GM18873 (cell line): ENCODE data around the gene PRMT1.
"Not testable (repeated sequence)": the region's sequence is repeated elsewhere in the genome, so short reads cannot be mapped to it uniquely, and the experiment has no call there.

ENCODE experiments used
- ATAC-seq: cut with Tn5 transposase; IDR thresholded peaks from one replicate; pipeline ENCODE4 v1.9.1; 2021; ENCODE audit warnings: mild to moderate bottlenecking, moderate library complexity, moderate number of reproducible peaks; ENCODE audit not compliant: unreplicated experiment, low FRiP score

Gene PRMT1

DNA sequence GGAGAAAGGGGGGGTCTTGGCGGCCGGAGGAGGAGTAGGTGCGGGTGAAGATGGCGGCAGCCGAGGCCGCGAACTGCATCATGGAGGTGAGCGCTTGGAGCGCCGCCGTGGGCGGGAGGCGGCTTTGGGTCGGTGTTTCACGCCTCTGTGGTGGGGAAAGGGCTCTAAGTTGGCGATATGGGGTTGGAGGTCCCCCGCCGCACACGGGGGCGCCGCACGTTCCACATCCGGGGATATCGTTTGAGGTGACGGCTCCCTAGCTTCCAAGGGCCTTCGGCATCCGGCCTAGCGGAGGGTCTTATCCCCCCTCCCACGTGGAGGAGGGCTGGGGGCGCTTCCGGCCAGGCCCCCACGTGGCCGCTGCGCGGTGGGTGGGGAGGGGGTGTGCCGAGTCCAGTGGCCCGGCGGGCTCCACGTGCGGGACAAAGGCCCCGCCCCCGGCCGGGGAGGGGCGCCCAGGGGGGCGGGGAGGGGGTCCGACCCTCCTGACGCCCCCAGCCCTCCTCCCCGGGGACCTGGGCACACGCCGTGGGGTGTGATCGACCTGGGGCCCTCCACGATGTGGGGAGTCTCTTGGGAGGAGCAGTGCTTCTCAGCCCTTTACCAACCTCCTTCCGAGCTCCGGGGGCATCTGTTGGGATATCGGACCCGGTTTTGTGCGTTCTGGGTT lies at the start of gene PRMT1:
TSS of gene PRMT1 (plus strand) at position 41 of the 670 bp plus-strand sequence. CDS start at position 51, 10 bp downstream.
- ATAC-seq: no peak

DNA sequence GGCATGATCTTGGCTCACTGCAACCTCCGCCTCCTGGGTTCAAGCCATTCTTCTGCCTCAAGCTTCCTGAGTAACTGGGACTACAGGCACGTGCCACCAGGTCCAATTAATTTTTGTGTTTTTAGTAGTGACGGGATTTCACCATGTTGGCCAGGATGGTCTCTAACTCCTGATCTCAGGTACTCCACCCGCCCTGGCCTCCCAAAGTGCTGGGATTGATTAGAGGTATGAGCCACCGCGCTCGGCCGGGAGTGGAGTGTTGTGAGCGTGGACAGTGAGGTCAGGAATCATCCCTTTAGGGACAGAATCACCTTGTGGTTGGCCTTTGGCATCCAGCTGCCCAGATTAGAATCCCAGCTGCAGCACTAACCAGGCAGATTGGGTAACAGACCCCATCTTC lies 47.4 kb upstream of the PRMT1 start:
- ATAC-seq: no peak

DNA sequence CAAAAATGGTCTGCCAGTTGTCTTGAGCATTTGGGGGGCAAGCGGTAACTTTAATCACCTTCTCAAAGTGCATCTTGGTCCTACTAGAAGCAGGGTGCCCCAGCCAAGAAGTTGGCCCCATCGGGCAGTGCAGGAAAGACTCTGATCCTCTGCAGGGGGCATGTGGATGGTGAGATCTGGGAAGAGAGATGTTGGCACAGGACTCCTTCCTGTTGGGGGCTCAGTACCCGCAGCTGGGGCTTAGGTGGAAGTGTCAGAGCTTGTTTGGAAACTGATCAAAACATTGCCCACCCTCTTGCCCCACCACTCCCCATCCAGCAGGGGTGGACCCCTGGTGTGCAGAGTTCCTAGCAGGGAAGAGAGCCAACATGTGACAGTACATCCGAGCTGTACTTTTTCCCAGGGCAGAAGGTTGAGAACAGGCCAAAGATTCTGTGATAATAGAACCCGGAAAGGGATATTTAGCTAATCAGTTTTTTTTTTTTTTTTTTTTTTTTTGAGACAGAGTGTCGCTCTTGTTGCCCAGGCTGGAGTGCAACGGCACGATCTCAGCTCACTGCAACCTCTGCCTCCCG lies 46.0 kb upstream of the PRMT1 start:
- no peak for ATAC-seq

DNA sequence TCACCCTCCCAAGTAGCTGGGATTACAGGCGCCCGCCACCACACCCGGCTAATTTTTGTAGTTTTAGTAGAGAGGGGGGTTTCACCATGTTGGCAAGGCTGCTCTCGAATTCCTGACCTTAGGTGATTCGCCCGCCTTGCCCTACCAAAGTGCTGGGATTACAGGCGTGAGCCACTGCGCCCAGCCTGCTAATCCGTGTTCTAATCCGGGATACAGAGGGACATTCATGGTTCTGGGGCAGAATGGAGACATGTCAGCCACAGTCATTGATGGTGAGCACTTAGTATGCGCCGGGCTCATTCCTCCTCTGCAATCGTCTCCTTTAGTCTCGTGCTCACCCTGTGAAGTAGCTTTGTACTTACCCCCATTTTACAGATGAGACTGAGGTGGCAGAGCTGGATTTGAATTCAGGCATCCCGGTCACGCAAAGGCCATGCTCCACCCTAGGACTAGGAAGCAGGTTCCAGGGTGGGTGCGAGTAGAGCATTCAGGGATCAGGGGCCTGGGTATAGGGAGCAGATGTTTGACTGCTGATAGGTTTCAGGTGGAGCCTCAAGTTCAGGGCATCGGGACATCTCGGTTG lies 45.4 kb upstream of the PRMT1 start:
- no peak for ATAC-seq

DNA sequence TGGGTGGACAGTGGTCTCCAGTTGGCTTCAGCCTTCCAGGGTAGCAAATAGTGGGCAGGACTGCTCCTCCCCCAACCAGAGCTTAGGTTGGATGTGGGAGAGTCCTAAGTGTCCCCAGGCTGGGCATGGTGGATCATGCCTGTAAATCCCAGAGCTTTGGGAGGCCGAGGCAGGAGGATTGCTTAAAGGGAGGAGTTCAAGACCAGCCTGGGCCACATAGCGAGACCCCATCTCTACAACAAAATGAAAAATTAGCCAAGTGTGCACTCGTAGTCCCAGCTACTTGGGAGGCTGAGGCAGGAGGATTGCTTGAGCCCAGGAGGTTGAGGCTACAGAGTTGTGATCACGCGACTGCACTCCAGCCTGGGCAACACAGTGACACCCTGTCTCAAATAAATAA lies 44.5 kb upstream of the PRMT1 start:
- no peak for ATAC-seq

DNA sequence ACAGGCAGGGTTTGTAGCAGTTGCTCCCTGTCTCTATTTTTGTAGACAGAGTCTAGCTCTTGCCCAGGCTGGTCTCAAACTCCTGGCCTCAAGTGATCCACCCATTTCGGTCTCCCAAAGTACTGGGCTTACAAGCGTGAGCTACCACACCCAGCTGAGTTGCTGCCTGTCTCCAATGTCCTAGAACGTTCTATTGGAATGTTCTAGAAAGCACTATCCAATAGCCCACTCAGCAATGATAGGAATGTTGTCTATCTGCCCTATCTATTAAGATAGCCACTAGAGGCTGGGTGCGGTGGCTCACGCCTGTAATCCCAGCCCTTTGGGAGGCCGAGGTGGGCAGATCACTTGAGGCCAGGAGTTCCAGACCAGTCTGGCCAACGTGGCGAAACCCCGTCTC lies 43.8 kb upstream of the PRMT1 start:
- ATAC-seq: not testable (repeated sequence)

DNA sequence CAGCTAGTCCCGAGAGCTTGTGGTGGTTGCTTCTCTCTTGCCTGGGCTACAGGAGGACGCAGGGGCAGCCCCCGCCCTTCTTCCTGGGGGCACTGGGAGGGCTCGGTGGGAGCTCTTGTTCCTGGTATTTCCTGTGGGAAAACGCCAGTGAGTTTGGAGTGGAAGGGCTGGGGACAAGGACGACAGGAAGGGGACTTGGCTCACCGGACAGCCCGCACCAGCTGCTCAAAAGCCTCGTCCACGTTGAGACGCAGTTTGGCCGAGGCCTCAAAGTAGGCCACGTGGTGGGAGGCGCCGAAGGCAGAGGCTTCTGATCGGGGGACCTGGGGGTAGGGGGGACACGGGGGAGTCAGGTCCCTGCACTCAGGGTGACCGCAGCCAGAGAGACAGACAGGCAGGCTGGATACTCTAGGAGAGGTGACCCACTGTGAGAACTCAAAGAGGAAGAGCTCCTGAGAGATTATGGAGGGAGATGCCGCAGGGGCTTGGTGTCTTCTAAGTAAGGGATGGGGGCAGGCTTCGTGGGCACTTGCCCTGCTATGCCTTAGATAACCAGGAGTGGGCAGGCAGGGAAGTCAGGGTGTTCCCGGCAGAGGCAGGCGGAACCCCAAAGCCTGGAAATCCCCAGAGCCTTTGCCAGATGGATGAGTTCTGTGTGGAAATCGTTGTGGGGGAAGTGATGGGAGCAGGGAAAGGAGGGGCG lies 41.4 kb upstream of the PRMT1 start:
- no peak for ATAC-seq

DNA sequence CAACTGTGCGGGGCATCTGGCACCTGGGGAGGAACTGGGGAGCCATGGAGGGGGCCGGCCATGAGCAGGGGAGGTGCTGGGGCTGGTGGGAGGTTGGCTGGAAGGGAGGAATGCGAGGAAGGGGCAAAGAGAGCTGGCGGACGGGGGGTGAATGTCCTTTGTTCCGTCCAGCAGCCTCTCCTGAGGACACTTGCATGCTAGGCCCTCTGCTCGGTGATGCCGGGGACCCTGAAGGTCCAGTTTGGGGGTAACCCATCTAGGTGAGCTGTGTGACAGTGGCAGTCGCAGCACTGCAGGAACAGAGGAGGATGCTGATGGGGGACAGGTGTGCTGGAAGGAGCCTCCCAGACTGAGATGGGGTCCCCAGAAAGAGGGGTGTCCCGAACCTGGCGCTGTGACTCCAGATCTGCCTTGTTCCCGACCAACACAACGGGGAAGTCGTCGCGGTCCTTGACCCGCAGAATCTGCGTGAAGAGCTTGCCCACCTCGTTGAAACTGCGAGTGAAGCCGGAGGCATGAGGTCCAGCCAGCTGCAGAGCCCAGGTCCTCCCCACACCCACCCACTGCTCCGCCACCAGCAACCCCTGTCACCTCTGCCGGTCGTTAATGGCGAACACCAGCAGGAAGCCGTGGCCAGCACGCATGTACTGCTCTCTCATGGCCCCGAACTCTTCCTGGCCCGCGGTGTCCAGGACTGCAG lies 40.7 kb upstream of the PRMT1 start:
- ATAC-seq: no peak

DNA sequence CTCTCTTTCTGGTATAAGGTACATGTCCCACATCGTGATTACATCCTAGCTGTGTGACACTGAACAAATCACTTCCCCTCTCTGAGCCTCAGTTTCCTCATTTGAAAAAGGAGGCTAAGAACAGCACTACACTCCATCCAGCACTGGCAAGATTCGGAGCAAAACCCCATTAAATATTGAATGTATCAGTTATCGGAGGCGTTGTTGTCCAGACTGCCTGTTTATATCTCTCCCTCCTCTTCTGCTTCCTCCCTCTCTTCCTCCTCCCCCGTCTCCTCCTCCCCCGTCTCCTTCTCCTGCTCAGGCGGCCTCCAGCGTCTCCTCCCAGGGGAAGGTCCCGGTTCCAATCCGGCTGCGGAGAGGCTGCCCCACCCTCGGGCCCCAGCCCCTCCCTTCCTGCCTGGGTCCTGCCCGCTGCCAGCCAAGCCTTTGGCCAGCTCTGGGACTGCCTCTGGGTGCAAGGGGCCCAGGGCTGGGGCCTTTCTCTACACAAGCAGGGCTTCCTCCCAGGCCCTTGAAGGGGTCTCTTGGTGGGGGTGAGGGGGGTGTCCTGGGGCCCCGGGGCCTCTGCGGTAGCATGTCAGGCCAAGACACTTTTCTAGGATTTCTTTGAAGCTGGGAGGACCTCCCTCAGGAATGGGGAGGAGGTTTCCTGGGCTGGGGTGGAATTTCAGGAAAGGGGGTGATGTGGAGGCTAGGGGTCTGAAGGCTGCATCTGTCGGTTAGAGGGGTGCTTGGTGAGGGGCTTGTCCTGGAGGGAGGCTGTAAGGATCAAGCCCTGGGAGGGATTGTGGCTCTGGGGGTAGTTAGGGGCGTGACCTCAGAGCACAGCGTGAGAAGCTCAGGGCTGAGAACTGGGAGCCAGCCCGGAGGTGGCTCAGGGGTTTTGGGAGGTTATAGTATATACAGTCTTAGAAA lies 39.0 kb upstream of the PRMT1 start:
- ATAC-seq: no peak

DNA sequence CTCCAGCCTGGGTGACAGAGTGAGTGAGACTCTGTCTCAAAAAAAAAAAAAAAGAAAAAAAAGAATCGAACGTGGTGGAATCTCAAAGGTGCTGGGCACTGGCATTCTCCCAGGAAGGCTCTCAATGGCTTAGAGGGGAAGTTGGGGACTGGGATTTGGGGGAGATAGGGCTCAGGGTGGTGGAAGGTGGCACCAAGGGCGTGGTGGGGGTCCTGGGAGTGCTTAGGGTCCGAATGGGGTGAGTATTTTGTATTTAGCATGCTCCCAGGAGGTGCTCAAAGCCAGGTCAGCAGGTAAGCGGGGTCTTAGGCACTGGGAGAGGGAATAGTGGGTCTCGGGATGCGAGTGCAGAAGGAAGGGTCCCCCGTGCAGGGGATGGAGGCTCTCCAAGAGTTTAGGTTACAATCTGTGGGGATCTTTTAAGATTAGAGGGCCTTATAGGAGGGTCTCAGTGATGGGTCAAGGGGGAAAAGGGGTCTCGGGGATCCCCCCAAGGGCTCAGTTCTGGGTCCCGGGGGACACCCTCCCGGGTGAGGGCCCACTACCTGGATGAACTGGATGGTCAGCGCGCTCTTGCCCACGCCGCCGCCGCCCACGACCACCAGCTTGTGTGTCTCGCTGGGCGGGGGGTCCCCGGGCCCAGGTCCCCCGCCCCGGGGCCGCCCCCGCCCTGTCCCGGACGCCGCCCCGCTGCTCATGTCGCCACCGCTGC lies 37.5 kb upstream of the PRMT1 start:
- no peak for ATAC-seq

DNA sequence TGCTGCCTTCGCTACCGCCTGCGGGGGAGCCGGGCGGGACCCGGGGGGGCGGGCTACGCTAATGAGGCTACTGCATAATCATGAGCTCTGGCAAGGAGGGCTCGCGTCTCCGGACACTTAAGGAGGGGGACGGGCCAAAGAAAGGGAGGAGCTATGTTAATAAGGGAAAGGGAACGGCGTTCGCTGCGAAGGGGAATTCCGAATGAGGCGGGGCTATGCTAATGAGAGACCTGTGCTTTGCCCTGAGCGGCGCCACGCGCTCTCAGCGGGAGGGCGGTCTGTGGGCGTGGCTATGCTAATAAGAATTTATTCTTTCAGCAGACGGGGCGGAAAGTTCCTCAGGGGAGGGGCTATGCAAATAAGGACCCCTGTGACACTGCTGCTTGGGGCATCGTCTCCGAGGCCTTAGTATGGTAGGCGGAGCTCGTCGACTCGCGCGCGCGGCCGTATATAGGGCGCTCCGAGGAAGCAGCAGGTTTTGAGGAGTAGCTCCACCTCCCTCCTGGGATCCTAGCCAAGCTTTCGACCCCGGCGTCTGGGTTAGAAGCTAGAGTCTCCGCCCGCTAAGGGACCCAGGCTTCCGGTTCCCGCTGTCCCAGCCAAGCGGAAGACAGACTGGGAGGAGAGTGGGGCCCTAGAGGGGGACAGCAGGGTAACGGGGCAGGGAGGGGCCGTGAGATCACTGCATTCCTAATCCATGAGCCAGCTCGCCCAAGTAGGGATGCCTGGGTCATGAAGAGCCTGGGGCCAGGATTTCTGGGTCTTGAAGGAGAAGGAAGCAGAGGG lies 36.8 kb upstream of the PRMT1 start, which contains the start of gene RRAS:
TSS of gene RRAS (minus strand) at position 31 of the 786 bp plus-strand sequence. CDS start 45 bp downstream, outside the sequence.
- peak; percentile 65 for ATAC-seq

DNA sequence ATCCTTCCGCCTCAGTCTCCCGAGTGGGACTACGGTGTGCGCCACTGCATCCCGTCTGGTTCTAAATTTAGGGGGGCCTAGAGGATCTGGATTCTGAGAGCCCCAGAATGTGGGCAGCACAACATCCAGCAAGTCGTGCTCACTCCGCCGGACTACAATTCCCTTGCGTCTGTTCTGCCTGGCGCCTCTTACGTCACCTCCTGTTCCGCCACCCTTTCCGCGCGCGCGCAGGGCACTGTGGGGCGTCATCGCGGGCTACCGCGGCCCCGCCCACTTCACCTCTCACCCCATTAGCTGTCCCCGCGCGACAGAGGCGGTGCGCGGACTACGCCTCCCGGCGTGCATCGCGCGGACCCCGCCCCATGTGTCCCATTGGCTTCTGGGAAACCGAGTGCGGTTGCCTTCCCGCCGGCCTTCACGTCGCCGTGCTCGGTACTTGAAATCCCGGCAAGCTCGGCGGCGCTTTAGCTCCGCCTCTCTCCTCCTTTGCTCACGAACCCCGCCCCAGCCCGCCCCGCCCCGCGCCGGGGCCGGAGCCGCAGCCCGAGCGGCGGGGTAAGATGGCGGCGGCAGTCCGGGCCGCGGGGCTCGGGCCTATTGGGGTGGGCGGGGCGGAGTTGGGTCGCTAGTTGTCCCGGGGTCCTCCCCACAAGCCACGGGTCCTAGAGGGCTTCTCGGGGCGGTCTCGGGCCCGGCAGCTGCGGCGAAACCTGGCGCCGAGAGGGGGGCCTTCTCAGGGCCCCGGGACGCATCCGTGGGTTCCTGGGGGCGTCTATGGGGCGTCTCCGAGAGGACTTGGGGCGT lies 35.2 kb upstream of the PRMT1 start, which contains the start of gene SCAF1:
TSS of gene SCAF1 (plus strand) at position 522 of the 804 bp plus-strand sequence. CDS start 2,818 bp downstream, outside the sequence.
- peak; percentile 50 for ATAC-seq

DNA sequence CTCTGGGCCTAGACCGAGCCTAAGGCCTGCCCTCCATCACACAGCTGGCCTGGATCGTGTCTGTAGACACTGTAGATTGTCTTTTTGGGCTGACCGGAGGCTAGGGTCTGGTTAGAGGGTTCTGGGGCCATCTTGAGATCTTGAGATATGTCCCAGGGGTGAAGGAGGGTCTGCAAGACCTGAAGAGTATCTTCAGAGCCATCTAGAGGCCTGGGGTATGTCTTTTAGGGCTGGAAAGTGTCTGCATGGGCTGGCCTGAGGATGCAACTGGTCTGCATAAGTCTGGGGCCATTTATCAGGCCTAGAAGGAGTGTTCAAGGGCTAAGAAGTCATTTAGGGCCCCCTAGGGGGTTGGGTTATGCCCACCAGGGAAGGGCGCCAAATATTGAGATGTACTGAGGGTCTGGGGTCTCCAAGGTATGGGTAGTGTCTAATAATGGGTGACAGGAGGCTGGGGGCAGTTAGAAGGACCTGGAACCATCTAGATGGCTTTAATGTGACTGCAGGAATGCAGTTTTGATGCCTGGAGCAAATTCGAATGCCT lies 34.5 kb upstream of the PRMT1 start:
- no peak for ATAC-seq

DNA sequence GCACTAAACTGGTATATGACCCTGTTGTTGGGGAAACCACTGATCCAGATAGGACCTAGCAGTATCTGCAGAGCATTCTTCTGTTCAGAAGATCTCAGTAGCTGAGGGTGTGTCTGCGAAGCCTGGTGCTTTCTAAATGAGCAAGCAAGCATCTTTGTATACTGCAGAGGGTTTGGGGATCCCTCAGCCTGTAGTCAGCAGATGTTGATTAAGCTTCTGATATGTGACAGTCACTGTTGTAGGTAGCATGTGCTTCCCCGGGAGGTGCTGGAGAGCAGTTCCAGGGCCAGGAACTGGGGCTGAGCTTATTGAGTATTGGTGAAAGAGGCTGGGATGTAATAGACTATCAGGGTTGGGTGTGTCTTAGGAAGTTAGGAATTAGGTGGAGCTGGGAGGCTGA lies 33.6 kb upstream of the PRMT1 start:
- no peak for ATAC-seq

DNA sequence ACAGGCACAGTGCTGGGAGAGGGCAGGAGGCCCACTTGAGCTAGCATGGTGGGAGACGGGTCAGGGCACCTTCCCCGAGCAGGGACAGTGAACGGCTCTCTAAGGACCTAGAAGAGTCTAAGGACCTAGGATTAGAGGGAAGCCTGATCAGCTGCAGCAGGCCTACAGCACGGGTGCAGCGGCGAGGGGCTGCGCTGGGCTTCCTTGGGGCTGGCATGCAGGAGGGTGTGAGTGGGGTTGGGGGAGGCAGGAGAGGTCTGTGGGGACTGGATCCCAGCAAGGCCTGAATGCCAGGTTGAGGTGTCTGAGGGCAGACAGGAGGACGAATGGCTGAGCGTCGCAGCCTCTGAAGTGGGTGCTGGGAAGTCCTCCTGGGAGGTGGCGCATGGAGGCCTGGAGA lies 31.5 kb upstream of the PRMT1 start:
- no peak for ATAC-seq

DNA sequence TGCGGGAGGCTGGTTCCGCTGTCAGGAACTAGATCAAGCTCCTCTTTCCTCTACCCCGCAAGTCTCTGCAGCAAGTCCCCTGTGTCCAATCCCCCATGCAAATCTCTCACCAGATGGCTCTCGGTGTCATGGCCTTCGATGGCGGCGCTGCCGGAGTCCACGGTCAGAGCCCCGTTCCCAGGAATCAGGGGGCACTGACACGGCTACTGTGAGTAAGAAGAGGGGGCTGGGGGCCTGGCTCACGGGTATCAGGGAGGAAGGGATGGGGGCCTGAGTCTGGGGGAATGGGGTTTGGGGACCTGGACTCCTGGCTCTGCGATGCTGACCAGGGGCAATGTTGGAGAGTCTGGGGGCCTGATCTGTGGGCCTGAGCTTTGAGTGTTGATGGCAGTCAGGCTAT lies 31.1 kb upstream of the PRMT1 start:
- no peak for ATAC-seq

DNA sequence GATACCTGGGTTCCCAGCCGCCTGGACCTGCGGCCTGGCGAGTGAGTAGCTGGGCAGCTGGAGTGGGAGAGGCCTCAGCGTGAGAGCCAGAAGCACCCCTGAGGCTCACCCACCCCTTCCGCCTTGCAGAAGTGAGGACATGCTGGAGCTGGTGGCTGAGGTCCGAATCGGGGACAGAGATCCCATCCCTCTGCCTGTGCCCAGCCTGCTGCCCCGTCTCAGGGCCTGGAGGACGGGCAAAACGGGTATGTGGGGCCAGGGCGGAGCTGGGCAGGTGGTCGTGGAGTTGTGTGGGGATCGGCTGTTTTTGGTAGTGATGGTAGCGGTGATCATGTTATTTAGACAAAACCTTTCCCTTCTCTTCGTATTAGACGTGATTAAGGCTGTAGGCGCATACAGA lies 30.5 kb upstream of the PRMT1 start:
- no peak for ATAC-seq
